ENCODE results near the gene KIF6.
A peak's percentile ranks its signal among the peaks of the same experiment; 100 is the strongest.
"Not testable (repeated sequence)": the region's sequence is repeated elsewhere in the genome, so short reads cannot be mapped to it uniquely, and the experiment has no call there.

The KIF6 gene

GRCh38 chr6:39543095-39543494 is 182.1 kb downstream of the KIF6 start:
- DNase-seq: no peak

GRCh38 chr6:39540454-39540853 is 184.8 kb downstream of the KIF6 start:
- no peak for DNase-seq

- DNase-seq: peak; percentile 4
These were observed 194.9 kb downstream of the KIF6 start for GRCh38 chr6:39530201-39530759.

- DNase-seq: no peak
These were observed 197.2 kb downstream of the KIF6 start for GRCh38 chr6:39527792-39528564.

GRCh38 chr6:39524007-39524406 is 201.2 kb downstream of the KIF6 start:
- DNase-seq: no peak

- no peak for DNase-seq
These were observed 203.2 kb downstream of the KIF6 start for GRCh38 chr6:39521958-39522357.

- no peak for DNase-seq
These were observed 204.3 kb downstream of the KIF6 start for GRCh38 chr6:39520916-39521315.

DNA sequence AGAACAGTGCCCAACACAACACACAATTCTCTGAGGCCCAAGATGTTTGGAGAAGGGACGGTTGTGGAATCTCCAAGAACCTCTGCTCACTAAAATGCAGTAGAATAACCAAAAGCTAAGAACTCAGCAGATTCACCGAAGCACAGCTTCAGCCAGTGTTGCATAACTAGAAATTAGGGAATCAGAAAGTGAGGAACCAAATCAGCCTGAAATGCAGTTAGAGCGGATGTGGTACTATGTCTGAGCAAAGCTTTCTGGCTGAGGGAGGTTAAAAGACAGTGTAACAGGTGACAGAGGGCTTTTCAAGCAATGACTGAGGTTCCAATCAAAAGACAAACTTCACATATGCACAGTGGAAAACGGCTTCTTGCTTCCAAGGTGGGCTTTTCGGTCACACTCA is 204.8 kb downstream of the KIF6 start:
- no peak for DNase-seq

DNA sequence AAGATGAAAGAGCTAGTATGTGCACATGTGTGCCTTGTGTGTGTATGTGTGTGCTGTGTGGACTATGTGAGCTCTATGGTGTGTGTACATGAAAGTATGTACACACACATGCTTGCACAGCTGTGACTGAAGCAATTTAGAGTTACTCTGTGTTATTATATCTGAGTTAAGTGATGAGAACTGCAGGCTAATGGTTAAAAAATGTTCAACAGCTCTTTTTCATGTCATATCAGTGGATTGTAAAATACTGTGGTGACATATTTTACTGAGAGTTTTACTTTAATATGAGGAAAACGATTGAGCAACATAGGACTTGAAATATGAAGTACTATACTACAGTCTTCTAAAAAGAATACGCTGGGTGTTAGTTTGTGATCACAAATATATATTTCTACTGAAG is 207.0 kb downstream of the KIF6 start:
- no peak for DNase-seq

DNA sequence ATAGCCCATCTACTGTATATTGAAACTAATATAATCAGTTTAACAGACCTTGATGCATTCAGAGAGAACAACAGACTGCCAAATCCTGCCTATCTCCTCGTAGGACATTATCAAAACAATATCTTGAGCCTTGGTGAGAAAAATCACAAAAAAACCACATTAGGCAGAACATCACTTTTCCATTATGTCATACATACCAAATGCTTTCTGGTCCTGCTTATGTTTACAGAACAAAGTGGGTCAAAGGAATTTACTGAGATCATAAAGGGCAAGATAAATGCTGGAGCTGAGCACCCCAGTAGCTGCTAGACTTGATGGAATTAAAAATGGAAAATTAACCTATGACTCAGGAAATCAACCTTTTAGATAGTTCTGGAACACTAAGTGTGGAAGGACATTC is 207.5 kb downstream of the KIF6 start:
- DNase-seq: no peak

GRCh38 chr6:39516471-39516870 is 208.7 kb downstream of the KIF6 start:
- DNase-seq: no peak

GRCh38 chr6:39515471-39515870 is 209.7 kb downstream of the KIF6 start:
- DNase-seq: no peak

GRCh38 chr6:39515006-39515405 is 210.2 kb downstream of the KIF6 start:
- DNase-seq: no peak

- not testable (repeated sequence) for DNase-seq
These were observed 215.4 kb downstream of the KIF6 start for GRCh38 chr6:39509831-39510230.

GRCh38 chr6:39508515-39508914 is 216.7 kb downstream of the KIF6 start:
- DNase-seq: no peak

DNA sequence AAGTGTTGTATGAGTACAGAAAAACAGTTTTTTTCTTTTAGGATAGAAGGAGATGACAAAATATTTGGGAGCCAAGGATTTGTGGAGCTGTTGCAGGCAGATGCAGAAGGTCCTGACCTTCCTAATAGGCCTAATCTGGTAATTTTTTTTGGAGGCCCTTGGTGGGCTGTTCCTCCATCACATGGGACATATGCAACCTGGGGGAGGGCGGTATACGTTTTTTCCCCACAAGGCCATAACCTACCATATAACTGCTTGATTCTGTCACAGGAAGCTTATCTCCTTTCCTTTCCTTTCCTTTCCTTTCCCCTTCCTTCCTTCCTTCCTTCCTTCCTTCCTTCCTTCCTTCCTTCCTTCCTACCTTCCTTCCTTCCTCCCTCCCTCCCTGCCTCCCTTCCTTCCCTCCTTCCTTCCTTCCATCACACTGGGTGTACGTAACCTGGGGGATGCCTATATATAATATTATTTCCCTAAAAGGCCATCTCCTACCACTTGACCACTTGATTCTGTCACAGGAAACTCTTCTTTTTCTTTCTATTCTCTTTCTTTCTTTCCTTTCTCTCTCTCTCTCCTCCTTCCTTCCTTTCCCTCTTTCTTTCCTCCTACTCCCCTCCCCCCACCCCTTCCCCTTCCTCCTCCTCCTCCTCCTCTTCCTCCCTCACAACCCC is 217.7 kb downstream of the KIF6 start:
- DNase-seq: no peak

DNA sequence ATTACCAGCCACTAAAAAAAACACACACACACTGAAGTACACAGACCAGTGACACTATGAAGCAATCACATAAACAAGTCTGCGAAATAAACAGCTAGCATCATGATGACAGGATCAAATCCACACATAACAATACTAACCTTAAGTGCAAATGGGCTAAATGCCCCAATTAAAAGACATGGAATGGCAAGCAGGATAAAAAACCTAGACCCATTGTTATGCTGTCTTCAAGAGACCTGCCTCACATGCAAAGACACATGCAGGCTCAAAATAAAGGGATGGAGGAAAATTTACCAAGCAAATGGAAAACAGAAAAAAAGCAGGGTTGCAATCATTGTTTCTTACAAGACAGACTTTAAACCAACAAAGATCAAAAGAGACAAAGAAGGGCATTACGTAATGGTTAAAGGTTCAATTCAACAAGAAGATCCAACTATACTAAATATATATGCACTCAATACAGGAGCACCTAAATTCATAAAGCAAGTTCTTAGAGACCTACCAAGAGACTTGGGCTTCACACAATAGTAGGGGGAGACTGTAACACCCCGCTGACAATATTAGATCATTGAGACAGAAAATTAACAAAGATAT is 222.7 kb downstream of the KIF6 start:
- not testable (repeated sequence) for DNase-seq

GRCh38 chr6:39499053-39499452 is 226.2 kb downstream of the KIF6 start:
- DNase-seq: no peak

GRCh38 chr6:39498096-39498495 is 227.1 kb downstream of the KIF6 start:
- DNase-seq: no peak

DNA sequence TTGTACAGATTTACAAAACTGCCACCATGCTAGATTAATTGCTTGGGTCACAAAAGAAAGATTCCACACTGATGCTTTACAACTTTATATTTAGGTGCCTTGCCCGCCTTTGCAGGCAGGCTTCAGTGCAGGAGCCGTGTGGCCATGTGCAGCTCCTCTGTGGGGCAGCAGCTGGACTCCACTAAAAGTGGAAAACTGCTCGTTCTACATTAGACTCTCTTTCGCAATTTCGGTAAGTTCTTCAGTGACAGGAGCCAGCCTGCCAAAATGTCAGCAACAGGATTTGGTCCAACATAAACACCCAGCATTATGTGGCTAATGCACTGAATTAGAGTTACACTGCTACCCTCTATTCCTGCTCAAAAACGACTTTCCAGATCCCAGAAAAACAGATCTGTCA is 228.3 kb downstream of the KIF6 start:
- DNase-seq: no peak

DNA sequence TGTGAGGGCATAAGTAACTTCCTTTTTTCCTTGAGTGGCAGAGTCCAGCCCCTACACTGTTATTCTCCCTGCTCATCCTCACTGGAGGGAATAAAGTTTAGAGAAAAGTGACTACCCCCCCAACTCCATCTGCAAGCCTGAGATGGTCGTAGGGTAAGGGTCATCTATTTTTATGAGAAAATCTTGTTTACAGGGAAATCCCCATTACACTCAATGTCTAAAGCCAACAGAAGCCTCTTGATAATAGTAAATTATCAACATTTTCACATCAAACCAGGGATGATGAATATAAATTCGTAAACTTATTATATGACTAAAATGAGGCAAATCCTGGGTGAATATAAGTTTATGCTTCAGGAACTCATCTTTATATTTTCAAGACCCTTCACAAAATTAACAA is 228.8 kb downstream of the KIF6 start:
- no peak for DNase-seq

DNA sequence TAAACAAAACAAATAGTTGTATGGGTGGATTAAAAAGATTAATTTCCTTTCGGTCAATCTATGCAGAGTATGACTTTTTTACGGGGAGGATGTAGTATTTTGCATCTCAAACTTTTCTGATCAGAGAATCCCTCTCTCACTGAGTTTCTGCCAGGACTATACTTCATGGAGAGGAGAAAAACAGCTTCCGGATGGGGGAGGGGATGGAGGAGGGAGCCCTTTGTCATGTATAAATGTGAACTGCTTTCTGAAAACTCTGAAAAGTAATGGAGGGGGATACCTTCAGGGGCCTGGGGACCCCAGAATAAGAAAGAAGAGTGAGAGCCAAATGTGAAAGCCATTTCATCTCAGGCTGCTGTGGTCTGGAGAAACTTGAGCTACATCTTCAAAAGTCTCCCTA is 229.6 kb downstream of the KIF6 start:
- no peak for DNase-seq

- DNase-seq: no peak
These were observed 230.2 kb downstream of the KIF6 start for GRCh38 chr6:39494998-39495397.

DNA sequence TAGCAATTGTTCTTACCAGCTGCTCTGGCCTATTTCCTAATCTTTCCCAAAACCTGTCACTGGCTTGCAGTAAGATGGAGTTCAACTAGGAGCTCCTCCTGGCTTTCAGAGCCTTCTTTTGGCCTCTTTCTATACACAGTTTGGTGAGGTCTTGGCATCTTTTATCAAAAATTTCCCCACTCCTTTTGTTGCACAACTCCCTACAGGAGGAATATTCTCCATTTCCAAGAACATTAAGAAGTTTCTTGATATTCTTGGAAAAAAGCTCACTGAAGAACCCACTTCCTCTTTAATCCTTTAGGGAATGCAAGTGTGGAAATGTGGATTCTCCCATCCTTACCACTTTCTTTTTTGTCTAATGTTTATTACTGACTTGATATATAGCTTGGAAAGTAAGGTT is 231.4 kb downstream of the KIF6 start:
- DNase-seq: no peak

Data from DMS79 (cell line).